MM.1S (cell line): ENCODE results near the gene EXO1.

Experiments
- EZH2 ChIP-seq: fragments of 300-600 bp; sonication (generic); optimal IDR thresholded peaks from 2 replicates; pipeline ENCODE3; 2017; ENCODE audit warnings: low read depth, mild to moderate bottlenecking, antibody characterized with exemption, low read length, mixed read lengths
- EZH2phosphoT487 ChIP-seq: fragments of 300-600 bp; sonication (generic); IDR thresholded peaks from 2 replicates; pipeline ENCODE4 v1.6.1; 2018; ENCODE audit warnings: antibody characterized with exemption, low read length
- TF ChIP-seq, protein P1 (sequence below): fragments of 300-600 bp; sonication (generic); IDR thresholded peaks from 2 replicates; pipeline ENCODE4 v1.5.1; 2016; ENCODE audit warnings: antibody characterized with exemption, low read length, mixed read lengths

DNA sequence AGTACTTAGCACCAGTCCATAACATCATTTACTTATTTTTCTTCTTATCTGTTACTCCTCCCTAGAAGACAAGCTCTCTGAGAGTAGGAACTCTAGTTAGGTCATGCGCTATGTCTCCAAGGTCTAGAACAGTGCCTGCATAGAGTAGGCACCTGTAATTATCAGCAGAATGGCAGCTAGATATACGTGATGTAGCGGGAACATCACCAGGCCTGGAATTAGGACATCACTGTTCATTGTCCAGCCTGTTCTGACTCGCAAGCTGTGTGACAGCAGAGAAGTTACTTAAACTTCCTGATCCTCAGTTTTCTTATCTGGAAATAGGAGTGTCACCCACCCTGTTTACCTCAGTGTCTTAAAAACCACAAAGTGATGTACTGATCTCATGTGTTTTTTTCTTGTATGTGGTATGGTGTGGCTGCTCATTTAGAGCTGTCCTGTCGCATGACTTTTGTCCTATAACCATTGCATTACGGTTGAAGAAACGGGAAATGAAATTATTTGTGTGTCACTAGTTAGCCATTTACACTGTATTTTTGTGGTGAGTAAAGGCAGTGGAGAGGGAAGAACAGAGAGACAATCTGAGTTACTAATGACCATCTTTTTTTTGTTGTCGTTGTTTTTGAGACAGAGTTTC is 37.1 kb upstream of the EXO1 start:
- TF ChIP-seq, protein P1, sequence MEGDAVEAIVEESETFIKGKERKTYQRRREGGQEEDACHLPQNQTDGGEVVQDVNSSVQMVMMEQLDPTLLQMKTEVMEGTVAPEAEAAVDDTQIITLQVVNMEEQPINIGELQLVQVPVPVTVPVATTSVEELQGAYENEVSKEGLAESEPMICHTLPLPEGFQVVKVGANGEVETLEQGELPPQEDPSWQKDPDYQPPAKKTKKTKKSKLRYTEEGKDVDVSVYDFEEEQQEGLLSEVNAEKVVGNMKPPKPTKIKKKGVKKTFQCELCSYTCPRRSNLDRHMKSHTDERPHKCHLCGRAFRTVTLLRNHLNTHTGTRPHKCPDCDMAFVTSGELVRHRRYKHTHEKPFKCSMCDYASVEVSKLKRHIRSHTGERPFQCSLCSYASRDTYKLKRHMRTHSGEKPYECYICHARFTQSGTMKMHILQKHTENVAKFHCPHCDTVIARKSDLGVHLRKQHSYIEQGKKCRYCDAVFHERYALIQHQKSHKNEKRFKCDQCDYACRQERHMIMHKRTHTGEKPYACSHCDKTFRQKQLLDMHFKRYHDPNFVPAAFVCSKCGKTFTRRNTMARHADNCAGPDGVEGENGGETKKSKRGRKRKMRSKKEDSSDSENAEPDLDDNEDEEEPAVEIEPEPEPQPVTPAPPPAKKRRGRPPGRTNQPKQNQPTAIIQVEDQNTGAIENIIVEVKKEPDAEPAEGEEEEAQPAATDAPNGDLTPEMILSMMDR: no peak
- no peak for TF ChIP-seq EZH2
- TF ChIP-seq EZH2phosphoT487: no peak
